NB4 (cell line): ENCODE results near the gene SPHK2.

ENCODE experiments used
- MYC ChIP-seq: IDR thresholded peaks from 2 replicates; pipeline ENCODE4 v1.6.1; 2011; ENCODE audit warnings: low read depth, low read length
- POLR2A ChIP-seq: IDR thresholded peaks from 2 replicates; pipeline ENCODE4 v1.6.1; 2011; ENCODE audit warnings: mild to moderate bottlenecking; ENCODE audit not compliant: insufficient read length; ENCODE audit errors: extremely low read depth
- TF ChIP-seq, protein P1 (sequence below): IDR thresholded peaks from one replicate; pipeline ENCODE4 v1.5.1; 2012; ENCODE audit warnings: low read depth, low read length
- TF ChIP-seq, protein P2 (sequence below): IDR thresholded peaks from 2 replicates; pipeline ENCODE4 v1.6.1; 2011; ENCODE audit warnings: low read depth, low read length

DNA sequence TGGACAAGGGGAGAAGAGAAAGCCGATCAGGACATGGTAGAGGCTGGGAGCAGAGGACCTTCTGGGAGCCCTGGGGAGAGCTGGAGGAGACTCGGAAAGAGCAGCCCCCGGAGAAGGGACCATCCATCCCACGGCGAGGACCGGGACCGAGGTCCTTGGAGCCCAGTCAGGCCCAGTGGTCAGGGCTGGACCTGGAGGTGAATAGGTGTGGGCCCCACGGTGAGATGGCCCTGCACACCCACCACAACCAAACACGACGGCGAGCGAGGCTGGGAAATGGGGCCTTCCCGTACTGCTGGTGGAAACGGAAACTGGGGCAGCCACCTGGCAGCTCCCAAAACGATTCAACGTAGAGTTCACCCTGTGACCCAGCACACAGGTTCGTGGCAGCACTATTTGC is 57.2 kb downstream of the SPHK2 start:
- TF ChIP-seq, protein P1, sequence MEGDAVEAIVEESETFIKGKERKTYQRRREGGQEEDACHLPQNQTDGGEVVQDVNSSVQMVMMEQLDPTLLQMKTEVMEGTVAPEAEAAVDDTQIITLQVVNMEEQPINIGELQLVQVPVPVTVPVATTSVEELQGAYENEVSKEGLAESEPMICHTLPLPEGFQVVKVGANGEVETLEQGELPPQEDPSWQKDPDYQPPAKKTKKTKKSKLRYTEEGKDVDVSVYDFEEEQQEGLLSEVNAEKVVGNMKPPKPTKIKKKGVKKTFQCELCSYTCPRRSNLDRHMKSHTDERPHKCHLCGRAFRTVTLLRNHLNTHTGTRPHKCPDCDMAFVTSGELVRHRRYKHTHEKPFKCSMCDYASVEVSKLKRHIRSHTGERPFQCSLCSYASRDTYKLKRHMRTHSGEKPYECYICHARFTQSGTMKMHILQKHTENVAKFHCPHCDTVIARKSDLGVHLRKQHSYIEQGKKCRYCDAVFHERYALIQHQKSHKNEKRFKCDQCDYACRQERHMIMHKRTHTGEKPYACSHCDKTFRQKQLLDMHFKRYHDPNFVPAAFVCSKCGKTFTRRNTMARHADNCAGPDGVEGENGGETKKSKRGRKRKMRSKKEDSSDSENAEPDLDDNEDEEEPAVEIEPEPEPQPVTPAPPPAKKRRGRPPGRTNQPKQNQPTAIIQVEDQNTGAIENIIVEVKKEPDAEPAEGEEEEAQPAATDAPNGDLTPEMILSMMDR = no peak
- TF ChIP-seq POLR2A (no peak), MYC (no peak)
- TF ChIP-seq, protein P2, sequence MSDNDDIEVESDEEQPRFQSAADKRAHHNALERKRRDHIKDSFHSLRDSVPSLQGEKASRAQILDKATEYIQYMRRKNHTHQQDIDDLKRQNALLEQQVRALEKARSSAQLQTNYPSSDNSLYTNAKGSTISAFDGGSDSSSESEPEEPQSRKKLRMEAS = no peak
